Mesothelial cell of epicardium (in vitro differentiated cells): ENCODE results near the gene MZT1. TPM values are rescaled to one million over a fixed set of nuclear protein-coding genes. Genes with fewer than 3 reads are reported as not detected.

ENCODE experiments used
- DNase-seq, 2 experiments: peaks; one replicate each; pipeline ENCODE4 v3.0.0; 2021; ENCODE audit warnings: low spot score in 2 of 2; ENCODE audit not compliant: unreplicated experiment in 2 of 2
- H3K27ac Mint-ChIP-seq: 2 replicates; pipeline ENCODE4 v1.8.0; 2021; ENCODE audit warnings: mixed read lengths
- H3K27me3 Mint-ChIP-seq: 2 replicates; pipeline ENCODE4 v1.8.0; 2021; ENCODE audit warnings: low read depth, mixed read lengths
- H3K36me3 Mint-ChIP-seq: 2 replicates; pipeline ENCODE4 v1.8.0; 2021; ENCODE audit warnings: mixed read lengths
- H3K4me1 Mint-ChIP-seq: 2 replicates; pipeline ENCODE4 v1.8.0; 2021; ENCODE audit warnings: mixed read lengths
- H3K4me3 Mint-ChIP-seq: 2 replicates; pipeline ENCODE4 v1.8.0; 2021; ENCODE audit warnings: mild to moderate bottlenecking, moderate library complexity, mixed read lengths
- H3K9me3 Mint-ChIP-seq: 2 replicates; pipeline ENCODE4 v1.8.0; 2021; ENCODE audit warnings: mixed read lengths
- total RNA-seq: library from RNA; stranded (reverse); gene quantifications from 3 replicates; pipeline ENCODE4 v1.2.1, GENCODE V29; 2021
- TF ChIP-seq, protein P1 (sequence below): fragments of 200-600 bp; sonication (generic); IDR thresholded peaks from one replicate; pipeline ENCODE4 v1.5.0; 2021; ENCODE audit warnings: antibody characterized with exemption; ENCODE audit not compliant: unreplicated experiment

Gene MZT1, protein sequence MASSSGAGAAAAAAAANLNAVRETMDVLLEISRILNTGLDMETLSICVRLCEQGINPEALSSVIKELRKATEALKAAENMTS
- 6.0 to 6.4 TPM (median 6.4 TPM) in 3 replicates for total RNA-seq

DNA sequence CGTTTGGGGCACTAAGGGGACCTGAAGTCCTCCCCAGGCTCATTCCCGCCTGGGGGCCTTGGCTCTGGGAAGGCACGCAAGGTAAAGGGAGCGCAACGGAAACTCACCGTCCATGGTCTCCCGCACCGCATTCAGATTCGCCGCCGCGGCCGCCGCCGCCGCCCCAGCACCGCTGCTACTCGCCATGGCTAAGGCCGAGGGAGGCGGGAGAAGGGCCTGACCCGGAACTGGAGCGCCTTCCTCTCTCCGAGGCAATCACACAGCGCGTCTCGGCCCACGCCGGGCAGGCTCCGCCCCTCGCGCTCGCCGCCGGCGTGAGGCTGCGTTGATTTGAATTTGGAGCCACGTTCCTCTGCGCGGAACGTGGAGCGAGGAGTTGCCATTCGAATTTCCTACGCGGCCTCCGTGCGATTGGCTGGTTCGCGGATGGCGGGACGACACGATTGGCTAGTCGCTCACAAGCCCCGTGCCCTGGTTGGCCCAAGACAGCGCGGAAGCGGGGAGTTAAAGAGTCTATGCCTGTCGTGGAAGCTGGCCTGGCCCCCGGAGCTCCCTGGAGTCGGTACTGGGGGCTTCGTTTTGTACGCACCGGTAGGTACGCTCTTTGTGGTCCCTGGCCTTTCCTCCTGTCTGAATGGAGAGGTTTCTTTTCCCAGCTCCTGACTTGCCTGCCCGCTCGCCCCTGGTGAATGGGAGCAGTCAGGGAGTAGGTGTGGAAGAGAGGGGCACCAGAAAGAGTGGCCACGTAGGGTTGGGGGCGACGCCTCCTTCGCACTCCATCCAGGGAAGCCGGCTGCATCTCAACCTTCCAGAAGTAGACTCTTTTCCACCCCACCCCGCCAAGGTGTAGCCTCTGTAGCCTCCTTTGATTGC, at the start of gene MZT1, which contains the start of gene BORA:
Gene MZT1, minus strand, starts transcription at position 213 of the 873 bp plus-strand sequence. Its CDS starts 27 bp downstream, at position 186.
Gene BORA, plus strand, starts transcription at position 507 of the 873 bp plus-strand sequence. CDS start 1,018 bp downstream, outside the sequence.
- Mint-ChIP-seq H3K27ac (peak within 1 kb of the TSS; percentile 83), H3K27me3 (no peaks in the 10 kb centered on the region), H3K4me1 (peaks cover 22% of the 10 kb centered on the region), H3K36me3 (peaks cover 14% of the 10 kb centered on the region), H3K4me3 (peak within 1 kb of the TSS; percentile 90), H3K9me3 (no peaks in the 10 kb centered on the region)
- TF ChIP-seq, protein P1, sequence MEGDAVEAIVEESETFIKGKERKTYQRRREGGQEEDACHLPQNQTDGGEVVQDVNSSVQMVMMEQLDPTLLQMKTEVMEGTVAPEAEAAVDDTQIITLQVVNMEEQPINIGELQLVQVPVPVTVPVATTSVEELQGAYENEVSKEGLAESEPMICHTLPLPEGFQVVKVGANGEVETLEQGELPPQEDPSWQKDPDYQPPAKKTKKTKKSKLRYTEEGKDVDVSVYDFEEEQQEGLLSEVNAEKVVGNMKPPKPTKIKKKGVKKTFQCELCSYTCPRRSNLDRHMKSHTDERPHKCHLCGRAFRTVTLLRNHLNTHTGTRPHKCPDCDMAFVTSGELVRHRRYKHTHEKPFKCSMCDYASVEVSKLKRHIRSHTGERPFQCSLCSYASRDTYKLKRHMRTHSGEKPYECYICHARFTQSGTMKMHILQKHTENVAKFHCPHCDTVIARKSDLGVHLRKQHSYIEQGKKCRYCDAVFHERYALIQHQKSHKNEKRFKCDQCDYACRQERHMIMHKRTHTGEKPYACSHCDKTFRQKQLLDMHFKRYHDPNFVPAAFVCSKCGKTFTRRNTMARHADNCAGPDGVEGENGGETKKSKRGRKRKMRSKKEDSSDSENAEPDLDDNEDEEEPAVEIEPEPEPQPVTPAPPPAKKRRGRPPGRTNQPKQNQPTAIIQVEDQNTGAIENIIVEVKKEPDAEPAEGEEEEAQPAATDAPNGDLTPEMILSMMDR, result no peak
- peak; percentile 79 to 93 for DNase-seq

DNA sequence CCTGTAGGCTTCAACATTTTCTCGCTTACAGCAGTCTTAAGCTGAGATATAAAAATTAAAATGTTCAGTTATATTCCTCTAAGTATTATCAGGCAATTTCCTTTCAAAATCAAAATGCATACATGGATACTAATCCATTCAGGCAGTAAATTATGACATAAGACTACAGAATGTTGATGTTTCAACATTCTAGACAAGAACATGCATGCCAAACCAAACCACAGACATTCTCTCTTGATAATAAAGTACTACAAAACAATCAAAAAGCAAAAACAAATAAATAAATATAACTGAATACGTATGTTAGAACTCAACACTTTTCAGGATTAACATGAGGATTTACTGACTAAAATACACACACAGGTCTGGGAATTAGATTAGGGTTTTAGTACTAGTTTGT, 46.6 kb upstream of the MZT1 start:
- TF ChIP-seq, protein P1, result no peak
- no peaks in the 10 kb centered on the region for H3K4me1 Mint-ChIP-seq
- no peak for DNase-seq
- H3K9me3 Mint-ChIP-seq, result no peaks in the 10 kb centered on the region
- peaks cover 39% of the 10 kb centered on the region for H3K36me3 Mint-ChIP-seq
- no peak overlapping the region for H3K4me3 Mint-ChIP-seq
- no peak overlapping the region for H3K27ac Mint-ChIP-seq
- H3K27me3 Mint-ChIP-seq, result no peaks in the 10 kb centered on the region

DNA sequence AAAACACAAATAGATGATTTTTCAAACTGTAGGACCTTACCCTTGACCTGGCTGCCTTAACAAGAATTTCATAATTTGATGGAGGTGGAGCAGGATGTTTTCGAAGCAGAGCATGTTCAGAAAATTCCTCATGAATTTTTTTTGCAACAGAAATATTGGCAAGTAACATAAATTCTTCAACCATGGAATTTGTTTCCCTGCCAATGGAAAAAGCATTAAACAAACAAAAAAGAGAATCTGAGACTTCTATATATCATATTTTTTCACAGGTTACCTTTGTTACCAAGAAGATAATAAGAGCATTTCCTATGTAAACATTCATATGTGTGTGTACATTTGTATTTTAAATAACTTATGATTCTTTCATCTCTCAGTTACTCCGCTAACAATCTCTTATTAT, 36.0 kb upstream of the MZT1 start:
- peaks cover 44% of the 10 kb centered on the region for H3K36me3 Mint-ChIP-seq
- H3K27me3 Mint-ChIP-seq, result no peaks in the 10 kb centered on the region

DNA sequence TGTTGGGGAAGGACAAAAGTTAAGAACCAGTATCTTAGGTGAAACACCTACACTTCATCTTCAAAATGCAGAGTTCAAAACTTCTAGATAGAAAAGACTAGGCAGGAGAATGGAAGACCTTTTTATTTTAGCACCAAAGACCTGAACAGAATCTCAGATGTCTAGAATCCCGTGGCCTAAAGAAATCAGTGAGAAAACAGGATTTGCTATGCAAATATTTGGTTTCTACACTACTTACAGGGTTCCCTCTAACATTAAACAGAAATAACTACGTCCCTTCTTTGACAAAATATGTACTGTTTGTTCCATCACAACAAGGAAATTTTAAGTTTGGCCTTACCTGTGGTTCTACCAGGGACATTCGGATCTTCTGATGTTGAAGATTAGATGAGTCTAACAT, 32.8 kb upstream of the MZT1 start:
- Mint-ChIP-seq H3K27ac (no peak overlapping the region), H3K4me3 (no peak overlapping the region), H3K36me3 (peaks cover 33% of the 10 kb centered on the region), H3K9me3 (no peaks in the 10 kb centered on the region), H3K4me1 (no peaks in the 10 kb centered on the region), H3K27me3 (no peaks in the 10 kb centered on the region)
- TF ChIP-seq, protein P1, result no peak
- DNase-seq, result no peak

More for the DNA sequence above, 36.0 kb upstream of the MZT1 start:
- no peak overlapping the region for H3K27ac Mint-ChIP-seq
- no peaks in the 10 kb centered on the region for H3K4me1 Mint-ChIP-seq
- TF ChIP-seq, protein P1, result no peak
- H3K4me3 Mint-ChIP-seq, result no peak overlapping the region
- no peaks in the 10 kb centered on the region for H3K9me3 Mint-ChIP-seq
- DNase-seq, result no peak

DNA sequence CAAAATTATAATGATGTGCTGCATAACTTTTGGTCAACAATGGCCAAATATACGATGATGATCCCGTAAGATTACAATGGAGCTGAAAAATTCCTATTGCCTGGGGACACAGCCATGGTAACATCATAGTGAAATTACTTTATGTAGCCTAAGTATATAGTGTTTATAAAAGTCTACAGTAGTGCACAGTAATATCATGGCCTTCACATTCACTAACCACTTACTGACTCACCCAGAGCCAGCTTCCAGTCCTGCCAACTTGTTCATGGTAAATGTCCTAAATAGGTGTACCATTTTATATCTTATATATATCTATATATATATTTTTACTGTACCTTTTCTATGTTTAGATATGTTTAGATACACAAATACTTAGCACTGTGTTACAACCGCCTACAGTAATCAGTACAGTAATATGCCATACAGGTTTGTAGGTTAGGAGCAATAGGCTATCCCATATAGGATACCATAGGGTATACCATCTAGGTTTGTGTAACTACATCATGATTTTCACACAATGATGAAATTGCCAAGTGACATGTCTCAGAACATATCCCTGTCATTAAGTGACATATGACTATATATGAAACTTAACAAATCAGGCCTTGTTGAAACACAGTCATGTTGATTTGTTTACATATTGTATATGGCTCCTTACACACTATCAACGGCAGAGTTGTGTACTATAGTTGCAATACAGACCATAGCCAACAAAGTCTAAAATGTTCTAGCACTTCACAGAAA, 30.5 kb upstream of the MZT1 start:
- Mint-ChIP-seq H3K36me3 (peaks cover 27% of the 10 kb centered on the region), H3K27ac (no peak overlapping the region), H3K4me1 (no peaks in the 10 kb centered on the region), H3K4me3 (no peak overlapping the region), H3K9me3 (no peaks in the 10 kb centered on the region), H3K27me3 (no peaks in the 10 kb centered on the region)
- DNase-seq, result no peak
- TF ChIP-seq, protein P1, result no peak
